Iris pigment epithelial cell (primary cell): Measurements from ENCODE around the gene PMFBP1.

Source experiments
- DNase-seq: peaks from one replicate; pipeline ENCODE4 v3.0.0-alpha.2; 2011; ENCODE audit warnings: low read depth

The PMFBP1 gene

DNA sequence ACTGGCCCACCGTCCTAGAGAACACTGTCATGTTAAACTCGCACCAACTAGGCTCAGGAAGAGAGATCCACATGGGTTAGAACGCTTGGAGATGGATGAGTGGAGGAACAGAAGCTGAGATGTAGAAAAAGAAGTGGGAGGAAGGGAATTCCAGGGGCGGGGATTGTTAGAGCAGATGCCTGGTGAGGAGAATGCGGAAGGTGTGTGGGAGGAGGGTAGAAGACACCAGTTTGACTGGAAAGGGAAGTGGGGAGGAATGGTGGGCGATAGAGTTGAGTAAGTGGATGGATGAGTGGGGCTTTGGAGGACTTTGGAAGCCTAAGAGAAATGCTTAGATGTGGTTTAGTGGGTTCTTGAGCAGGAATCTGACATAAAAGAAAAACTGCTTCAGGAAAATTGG, 40.9 kb downstream of the PMFBP1 start:
- no peak for DNase-seq

DNA sequence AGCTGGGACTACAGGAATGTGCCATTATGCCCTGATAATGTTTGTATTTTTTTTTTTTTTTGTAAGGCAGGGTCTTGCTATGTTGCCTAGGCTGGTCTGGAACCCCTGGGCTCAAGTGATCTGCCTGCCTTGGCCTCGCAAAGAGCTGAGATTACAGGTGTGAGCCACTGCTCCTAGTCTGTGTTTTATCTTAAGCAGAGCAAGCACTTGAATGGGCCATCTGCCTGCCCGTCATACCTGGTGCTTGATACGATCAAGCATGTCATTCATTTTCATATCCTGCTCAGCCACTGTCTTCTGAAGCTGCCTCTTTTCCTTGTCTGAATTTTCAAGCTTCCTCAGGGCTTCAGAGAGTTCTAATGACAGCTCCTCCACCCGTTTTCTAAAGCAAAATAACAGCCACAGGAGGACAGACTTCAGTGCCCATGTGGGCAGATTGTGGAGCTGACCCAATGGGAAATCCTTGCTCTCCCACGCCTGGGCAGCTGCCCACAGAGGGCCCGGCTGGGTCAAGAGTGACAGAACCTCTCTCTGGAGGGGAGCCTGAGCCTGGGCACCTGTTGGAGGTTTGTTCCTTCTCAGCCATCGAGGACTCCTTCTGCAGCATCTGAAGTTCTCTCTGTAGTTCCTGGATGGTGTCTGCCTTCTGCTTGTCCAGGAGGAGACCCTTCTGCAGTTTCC, 41.8 kb downstream of the PMFBP1 start:
- no peak for DNase-seq

DNA sequence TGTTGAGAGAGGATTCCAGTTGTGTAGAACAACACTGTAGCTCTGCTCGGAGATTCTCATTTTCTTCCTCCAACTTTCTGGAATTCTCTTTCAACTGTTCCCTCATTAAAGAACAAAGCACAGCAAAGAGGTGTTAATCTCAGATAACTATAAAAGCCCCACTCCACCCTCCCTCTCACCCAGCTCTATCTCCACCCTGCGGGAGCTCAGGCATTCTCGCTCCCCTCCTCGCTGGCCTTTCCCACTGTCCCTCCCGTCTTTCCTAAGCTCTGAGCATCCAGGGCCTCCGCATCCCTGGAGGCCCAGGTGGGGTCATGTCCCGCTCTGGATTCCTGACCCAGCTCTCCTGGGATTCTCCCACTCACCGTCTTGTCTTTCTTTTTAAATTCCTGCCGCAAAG, 43.3 kb downstream of the PMFBP1 start:
- no peak for DNase-seq

DNA sequence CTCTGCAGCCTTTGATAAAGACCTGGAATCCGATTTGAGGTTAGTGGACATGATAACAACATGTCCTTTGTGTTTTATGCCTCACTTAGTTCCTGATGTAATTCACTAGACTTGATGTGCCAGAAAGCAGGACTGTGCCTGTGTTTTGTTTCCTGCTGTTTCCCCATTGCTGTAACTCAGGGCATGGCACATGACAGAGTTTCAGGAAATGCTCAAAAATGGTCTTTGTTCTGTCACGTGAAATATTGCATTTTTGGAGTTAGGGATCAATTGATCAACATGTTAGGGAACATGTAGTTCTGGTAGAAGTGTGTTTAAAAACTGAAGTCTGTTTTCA, 45.6 kb downstream of the PMFBP1 start:
- no peak for DNase-seq

DNA sequence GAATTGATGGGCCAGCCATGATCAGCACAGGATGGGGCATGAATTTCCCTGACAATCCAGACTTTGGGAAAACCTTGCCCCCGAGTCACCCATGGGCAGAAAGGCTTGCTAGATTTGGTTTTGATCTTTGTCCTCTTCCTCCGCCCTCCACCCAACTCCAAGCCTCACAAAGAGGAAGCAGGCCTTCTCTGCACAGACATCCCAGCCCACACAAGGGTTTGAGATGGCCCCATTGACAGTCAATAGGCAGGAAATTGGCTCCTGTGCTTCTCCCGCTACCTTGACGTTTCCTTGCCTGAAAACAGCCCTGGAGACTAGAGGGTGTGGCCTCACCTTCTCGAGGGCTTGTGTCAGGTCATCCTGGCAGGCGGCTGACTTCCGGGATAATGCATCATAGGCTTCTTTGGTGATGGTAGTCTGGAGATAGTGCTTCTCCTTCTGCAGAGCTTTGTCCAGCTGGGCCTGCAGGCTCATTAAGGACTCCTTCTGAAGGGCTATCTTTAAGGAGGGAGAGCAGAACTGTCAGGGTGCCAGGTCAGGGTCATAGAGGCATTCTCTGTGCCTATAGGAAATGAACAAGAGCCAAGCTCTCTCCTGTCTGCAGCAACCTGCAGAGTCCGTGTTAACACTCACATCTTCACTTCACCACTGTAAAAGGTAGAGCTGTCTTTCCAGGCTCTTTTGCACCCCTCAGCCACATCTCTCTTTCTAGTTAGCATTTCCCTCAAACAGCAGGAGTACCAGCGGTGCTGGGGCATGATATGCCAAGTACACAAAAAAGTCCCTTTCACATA, 46.1 kb downstream of the PMFBP1 start:
- DNase-seq: no peak

DNA sequence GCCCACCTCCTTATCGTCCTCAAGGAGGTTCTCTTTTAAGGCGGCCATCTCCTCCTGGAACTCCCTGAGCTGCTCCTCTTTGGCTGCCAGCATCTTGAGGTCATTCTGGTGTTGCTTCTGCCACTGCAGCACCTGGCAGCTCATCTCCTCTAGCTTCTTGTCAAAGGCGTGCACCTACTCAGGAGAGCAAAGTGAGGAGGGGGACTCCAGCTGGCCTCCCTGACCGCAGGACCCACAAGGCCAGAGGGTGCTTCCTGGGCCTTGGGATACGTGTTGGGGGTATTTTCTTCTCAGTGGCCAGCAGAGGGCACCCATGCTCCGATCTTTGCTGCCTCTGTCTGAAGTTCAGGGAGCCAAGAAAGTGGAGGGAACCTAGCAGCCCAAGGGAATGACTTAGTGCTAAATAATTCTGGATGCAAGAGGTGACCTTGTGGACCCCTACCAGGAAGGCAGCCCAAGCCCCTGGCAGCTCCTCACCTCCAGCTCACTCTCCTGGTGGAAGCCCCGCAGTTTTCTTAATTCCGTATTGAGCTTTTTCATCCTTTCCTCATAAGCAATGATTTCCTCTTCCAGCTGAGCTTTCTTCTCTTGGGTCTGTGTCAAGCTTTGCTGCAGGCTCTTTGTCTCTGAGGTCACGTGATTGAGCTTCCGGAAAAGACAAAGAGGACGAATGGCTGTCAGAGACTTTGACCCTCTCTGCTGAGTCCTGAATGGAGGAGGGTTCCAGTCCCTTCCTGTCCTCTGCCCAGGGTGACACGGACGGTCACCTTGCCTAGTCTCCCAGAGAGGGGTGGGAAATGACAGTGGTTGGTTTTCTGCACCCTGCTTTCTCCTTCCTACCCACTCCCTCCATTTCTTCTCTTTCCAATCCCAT, 47.0 kb downstream of the PMFBP1 start:
- DNase-seq: peak; percentile 74

DNA sequence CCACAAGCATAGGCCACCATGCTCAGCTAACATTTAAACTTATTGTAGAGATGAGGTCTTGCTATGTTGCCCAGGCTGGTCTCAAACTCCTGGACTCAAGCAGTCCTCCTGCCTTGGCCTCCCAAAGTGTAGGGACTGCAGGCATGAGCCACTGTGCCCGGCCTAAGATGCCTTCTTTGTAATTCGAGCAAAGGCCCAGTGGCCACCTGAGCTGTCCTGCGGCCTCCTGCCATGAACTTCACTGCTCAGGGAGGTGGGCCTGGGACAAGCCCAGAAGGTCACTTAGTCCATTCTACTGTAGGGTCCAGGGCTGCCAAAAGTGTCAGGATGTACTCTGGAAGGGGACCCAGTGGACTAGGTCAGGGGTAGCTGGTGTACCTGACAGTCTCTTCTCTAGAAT, 47.8 kb downstream of the PMFBP1 start:
- no peak for DNase-seq

DNA sequence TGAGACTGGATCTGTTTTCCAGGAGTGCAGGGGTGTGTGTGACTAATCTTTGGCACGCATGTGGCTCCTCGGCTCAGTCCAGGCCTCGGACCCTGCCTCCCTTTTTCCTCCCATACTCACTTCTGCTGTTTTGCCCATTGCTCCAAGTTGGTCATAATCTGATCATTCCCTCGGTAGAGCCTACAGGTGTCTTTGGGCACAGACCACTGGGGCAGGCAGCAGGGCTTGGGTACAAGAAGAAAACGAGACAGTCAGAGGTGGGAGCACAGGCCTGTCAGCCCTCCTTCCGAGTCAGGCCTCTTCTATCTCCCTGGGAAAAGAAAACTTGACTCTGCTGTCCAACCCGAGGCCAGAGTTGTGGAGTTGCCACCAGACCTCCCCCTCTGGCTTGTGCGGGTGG, 48.5 kb downstream of the PMFBP1 start:
- DNase-seq: no peak

DNA sequence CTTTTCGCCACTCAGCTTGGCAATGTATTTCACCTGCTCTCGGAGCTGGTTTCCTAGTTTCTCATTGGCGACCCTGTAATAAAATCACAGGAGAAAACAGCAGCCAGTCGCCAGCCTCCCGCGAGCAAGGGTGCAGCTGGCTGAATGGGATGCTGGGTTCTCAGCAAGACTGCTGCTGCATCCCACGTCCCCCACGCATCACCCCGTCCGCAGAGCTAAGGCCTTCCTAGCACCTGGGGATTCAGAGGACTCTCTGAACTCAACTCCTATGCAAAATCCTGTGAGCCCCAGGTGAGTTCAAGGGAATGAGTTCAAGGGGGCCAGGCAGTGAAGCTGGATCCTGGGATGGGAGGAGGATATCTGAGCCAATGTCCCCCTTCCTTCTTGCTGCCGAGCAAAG, 49.0 kb downstream of the PMFBP1 start:
- no peak for DNase-seq

DNA sequence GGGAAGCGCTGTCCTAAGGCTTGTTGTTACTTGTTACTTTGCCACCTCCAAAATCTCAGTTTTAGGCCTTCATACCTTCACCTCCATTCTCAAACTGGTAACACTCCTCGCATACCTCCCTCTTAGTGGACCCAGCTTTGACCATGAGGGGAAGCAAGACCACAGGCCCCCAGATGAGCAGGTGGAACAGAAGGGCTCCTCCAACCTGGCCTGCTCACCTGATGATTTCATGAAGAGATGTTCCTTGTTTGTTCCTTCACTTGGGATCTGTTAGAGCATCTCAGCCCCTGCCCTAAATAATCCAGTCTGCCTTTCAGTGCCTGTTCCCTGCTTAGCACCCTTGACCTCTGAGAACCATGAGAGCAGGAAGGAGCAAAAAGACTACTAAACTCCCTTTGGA, 49.6 kb downstream of the PMFBP1 start:
- no peak for DNase-seq

DNA sequence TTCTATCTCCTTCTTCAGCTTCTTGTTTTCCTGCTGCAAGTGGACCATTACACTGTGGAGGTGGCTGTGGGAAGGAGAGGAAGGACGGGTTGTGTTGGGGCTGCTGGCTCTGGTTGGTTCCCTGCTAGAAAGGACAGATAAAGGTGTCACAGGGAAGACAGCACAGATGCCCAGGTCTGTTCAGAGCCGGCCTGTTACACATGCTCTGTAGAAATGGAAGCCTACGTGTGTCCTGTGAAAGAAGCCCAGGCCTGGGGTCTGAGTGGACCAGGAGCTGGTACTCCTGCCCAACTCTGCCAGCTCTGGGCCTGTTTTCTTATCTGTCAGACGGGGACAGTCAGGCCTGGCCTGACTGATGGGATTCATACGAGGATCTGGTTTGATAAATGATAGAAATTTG, 51.9 kb downstream of the PMFBP1 start:
- DNase-seq: no peak

DNA sequence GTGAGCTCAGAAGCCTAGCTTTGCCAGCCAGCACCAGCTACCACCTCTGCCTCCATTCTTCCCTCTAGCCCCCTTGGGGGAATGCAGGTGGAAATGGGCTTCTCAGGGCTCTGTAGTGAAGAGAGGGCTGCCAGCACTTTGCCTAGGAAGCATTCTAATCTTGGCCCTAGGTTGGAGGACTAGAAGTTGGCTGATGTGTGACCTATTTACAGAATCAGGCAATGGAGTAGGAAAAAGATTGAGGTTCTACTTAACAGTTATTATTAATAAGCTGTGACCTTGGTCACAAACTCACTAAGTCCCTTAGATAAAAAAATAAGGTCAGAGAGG, 58.4 kb downstream of the PMFBP1 start:
- no peak for DNase-seq

DNA sequence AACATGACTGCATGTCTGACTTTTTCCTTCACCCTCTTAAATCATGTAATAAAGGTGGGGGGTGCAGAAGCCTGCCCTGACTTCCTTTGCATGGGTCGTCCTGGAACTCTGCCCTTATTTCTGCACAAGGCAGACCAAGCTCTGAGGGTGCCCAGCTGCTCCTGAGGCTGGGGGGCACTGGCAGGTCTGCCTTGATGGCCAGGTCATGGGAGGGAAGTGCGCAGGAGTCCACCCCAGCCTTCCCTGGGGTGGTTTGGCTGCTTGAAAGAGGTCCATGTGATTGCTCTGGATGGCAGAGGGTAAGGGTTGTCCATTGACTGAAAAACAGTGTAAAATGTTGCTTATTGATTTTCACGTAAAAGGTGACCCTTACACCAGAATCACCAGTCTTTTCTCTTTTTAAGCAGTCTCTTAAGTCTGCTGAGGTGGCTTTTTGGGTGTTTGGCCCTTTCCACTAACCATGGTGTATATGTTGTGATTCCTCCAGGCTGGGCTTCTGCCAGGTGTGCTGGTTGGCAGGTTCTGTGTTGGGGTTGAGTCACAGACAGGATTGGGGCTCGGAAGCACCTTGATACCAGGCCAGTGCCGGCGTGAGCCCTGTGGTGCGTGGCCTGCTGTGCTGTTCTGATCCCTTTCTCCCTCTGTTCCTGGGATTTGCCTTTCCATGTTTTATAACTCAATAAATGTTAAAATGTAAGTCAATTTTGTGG, 58.9 kb downstream of the PMFBP1 start:
- no peak for DNase-seq

DNA sequence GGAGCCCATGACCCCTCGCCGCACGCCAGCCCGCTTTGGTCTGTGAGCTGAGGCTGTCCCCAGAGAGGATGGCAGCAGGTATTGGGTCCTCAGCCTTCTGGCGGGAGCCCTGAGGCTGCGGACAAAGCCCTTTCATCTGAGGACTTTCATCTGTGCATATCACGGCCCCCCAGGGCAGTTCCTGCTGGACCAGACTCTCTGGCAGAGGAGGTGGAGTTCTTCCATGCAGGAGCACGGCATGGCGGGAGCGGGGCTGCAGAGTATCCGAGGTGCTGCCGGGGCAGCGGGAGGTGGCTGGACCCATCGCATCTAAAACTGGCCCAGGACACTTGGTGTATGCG, 59.5 kb downstream of the PMFBP1 start:
- no peak for DNase-seq

DNA sequence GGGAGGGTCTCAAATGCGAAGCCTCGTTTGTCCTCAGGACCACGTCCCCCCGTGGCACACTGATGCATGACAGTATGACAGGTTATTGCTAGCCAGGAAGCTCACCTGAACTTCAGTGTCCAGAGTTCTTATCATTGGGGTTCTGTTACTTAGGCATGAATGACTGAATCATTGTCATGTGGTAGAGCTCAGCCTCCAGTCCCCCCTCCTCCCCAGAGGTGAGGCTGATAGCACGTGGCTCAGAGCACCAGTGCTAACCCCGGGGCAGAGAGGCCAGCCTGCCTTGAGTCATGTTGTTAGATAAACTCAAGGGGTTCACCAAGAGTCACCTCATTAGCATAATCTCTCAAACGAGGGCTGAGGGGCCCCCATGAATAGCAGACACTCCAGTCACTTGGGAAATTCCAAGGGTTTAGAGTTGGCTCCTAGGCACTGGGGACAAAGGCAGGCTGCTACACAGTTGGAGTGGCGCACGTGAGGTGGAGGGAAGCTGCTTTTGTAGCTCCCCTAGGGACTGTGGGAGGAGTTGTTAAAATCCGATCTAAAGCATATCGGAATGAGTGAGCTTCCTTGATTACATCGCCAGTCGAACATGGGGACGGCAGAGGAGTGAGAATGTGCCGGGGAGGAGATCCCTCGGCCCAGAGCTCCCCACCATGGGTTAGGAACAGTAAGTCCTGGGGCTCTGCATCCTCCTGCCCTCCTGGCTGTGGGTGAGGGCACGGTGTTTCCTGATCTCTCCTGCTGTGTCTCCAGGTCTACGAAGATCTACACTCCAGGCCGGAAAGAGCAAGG, 60.1 kb downstream of the PMFBP1 start:
- DNase-seq: no peak

DNA sequence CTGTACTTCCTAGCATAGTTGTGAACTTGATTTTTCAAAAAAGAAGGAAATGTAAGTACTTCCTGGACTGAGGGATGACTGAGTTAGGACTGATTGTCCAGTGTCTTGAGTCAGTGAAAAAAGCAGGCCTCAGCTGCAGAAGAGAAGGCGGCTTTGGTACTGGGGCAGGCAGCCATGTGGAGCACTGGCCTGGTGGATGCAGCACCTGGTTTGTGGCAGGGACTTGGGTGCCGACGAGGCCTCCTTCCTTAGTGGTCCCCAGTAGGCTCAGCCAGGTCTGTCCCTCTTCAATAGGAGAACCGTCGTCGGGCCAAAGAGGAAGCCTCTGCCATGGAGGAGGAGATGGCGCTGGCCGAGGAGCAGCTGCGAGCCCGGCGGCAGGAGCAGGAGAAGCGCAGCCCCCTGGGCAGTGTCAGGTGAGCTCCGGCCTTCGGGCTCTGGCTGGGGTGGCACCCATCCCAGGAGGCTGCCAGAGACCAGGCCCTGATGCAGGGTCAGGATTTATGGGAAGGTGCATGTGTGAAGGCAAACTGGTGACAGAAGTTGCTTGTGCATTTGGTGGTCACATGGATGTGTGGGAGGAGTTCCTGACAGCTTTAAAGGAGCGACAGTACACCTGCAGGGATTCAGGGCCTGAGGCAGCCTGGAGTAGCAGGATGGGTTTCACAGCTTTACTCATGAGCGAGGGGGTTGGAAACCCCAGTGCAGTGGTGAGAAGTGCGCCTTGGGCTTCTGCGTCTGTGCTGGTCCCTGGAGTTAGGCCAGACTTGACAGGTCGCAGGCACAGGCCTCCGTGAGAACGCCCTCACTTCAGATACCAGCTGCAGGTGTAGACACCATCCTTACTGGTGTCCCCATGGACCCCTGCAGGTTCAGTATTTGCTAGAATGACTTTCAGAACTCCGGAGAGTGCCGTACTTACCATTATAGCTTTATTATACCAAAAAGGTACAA, 61.0 kb downstream of the PMFBP1 start:
- DNase-seq: no peak

DNA sequence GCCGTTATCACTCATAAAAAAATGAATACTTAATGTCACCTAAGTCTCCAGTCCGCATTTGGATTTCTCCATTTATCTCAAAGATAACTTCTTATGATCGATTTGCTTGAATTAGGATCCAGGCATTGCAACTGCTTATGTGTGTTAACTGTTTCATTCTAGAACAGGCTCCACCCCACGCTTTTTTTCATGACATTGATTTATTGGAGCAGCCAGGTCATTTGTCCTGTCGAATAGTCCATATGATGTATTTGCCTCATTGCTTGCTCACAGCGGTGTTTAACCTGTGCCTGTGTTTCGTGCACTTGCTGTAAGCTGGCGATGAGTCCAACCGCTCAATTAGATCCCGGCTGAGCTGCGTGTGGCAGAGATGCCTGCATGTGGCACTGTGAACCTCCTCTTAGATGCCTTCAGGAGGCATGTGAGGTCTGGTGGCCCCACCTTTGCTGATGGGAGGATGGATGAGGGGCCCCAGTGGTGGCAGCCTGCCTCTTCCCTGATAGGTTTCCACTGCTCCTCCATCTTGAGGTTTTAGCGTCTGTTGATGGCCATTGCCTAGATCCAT, 61.9 kb downstream of the PMFBP1 start:
- no peak for DNase-seq

DNA sequence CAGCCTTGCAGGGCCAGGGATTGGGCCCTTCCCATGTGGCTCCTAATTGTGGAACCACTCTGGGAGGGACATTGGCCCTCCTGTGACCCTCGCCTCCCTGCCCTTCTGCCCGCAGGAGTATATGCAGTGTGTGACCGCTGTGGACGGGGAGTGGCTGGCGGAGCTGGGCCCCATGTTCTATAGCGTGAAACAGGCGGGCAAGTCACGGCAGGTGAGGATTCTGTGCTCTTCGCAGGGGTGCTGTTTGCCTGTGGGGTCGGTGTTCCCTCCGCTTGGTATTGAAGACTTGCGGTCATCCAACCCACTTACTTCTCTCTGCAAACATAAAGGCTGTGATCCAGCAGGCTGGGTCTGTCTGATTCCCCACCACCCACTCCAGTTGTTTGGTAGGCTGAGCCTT, 62.7 kb downstream of the PMFBP1 start:
- DNase-seq: no peak

DNA sequence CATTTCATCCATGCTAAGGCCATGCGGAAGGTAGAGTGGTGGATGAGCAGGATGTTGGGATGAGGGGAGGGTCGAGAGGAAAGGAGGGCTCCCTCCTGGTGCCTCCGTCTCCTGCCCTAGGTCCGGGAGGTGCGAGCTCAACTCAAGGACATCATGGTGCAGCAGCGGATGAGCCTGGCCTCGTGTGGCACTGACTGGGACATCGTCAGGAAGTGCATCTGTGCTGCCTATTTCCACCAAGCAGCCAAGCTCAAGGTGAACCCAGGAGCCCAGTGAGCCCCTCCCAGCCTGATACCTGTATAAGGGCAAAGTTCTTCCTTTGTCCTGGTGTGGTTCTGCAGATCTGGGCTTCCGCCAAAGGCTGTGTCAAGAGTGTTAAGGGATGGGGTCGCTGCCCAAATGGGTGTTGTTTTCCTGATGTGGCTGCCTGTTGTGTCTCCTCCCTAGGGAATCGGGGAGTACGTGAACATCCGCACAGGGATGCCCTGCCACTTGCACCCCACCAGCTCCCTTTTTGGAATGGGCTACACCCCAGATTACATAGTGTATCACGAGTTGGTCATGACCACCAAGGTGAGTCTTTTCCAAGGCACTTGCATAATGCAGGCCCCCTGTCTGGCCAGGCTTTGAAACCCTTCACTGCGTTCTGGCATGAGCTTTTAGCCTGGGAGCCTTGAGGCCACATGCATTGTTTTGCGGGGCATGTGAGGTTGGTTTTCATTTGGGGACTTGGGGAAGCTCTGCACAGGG, 63.4 kb downstream of the PMFBP1 start:
- DNase-seq: no peak

DNA sequence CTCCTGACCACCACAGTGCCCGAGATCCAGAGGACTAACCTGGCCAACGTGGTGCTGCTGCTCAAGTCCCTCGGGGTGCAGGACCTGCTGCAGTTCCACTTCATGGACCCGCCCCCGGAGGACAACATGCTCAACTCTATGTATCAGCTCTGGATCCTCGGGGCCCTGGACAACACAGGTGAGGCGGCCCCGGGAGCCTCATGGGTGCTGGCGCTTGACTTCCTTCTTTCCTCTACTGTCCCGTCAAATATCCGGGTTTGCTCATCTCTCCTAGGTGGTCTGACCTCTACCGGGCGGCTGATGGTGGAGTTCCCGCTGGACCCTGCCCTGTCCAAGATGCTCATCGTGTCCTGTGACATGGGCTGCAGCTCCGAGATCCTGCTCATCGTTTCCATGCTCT, 64.6 kb downstream of the PMFBP1 start:
- no peak for DNase-seq
